ENCODE results near the gene SLC6A9.

Gene SLC6A9

GRCh38 chr1:43979528-43980254, 51.6 kb downstream of the SLC6A9 start:
- no peak overlapping the region for H3K27ac ChIP-seq (ENCODE audit: low read length)
- peaks cover 17% of the 10 kb centered on the region for H3K36me3 ChIP-seq (ENCODE audit: control insufficient read depth, low read depth, low read length)
- peak overlapping the region; percentile 74 for H3K4me3 ChIP-seq (ENCODE audit: low read length)
- H3K9me3 ChIP-seq (ENCODE audit: control insufficient read depth, low read depth, low read length): no peaks in the 10 kb centered on the region
- peaks cover 9% of the 10 kb centered on the region for H3K4me1 ChIP-seq (ENCODE audit: control insufficient read depth, low read depth, low read length)
- no peaks in the 10 kb centered on the region for H3K27me3 ChIP-seq (ENCODE audit: control insufficient read depth, insufficient read depth, low read length)
- H3K9ac ChIP-seq (ENCODE audit: low read length): peak overlapping the region; percentile 78

- Histone ChIP-seq H3K4me1 (ENCODE audit: control insufficient read depth, low read depth, low read length) (peaks cover 10% of the 10 kb centered on the region), H3K27ac (ENCODE audit: low read length) (no peak overlapping the region), H3K4me3 (ENCODE audit: low read length) (peak overlapping the region; percentile 74), H3K9me3 (ENCODE audit: control insufficient read depth, low read depth, low read length) (no peaks in the 10 kb centered on the region), H3K27me3 (ENCODE audit: control insufficient read depth, insufficient read depth, low read length) (no peaks in the 10 kb centered on the region), H3K9ac (ENCODE audit: low read length) (peak overlapping the region; percentile 78), H3K36me3 (ENCODE audit: control insufficient read depth, low read depth, low read length) (peaks cover 16% of the 10 kb centered on the region)
Measured at GRCh38 chr1:43979261-43979527, 52.1 kb downstream of the SLC6A9 start.

GRCh38 chr1:43978551-43979260, 52.6 kb downstream of the SLC6A9 start, which contains the start of gene B4GALT2:
Gene B4GALT2 (plus strand): TSS chr1:43979210. CDS start chr1:43981161, 1,951 bp downstream.
- Histone ChIP-seq H3K27me3 (ENCODE audit: control insufficient read depth, insufficient read depth, low read length) (no peaks in the 10 kb centered on the region), H3K27ac (ENCODE audit: low read length) (no peak within 1 kb of the TSS), H3K4me1 (ENCODE audit: control insufficient read depth, low read depth, low read length) (peaks cover 15% of the 10 kb centered on the region), H3K9me3 (ENCODE audit: control insufficient read depth, low read depth, low read length) (no peaks in the 10 kb centered on the region), H3K36me3 (ENCODE audit: control insufficient read depth, low read depth, low read length) (peaks cover 14% of the 10 kb centered on the region), H3K9ac (ENCODE audit: low read length) (peak within 1 kb of the TSS; percentile 78), H3K4me3 (ENCODE audit: low read length) (peak within 1 kb of the TSS; percentile 82)

GRCh38 chr1:43978264-43978550, 53.1 kb downstream of the SLC6A9 start:
- H3K9me3 ChIP-seq (ENCODE audit: control insufficient read depth, low read depth, low read length): no peaks in the 10 kb centered on the region
- H3K4me1 ChIP-seq (ENCODE audit: control insufficient read depth, low read depth, low read length): peaks cover 17% of the 10 kb centered on the region
- H3K36me3 ChIP-seq (ENCODE audit: control insufficient read depth, low read depth, low read length): peaks cover 16% of the 10 kb centered on the region
- H3K9ac ChIP-seq (ENCODE audit: low read length): peak overlapping the region; percentile 69
- H3K4me3 ChIP-seq (ENCODE audit: low read length): peak overlapping the region; percentile 82
- H3K27me3 ChIP-seq (ENCODE audit: control insufficient read depth, insufficient read depth, low read length): no peaks in the 10 kb centered on the region
- no peak overlapping the region for H3K27ac ChIP-seq (ENCODE audit: low read length)

- H3K27ac ChIP-seq (ENCODE audit: low read length): no peak overlapping the region
- H3K36me3 ChIP-seq (ENCODE audit: control insufficient read depth, low read depth, low read length): peaks cover 22% of the 10 kb centered on the region
- no peak overlapping the region for H3K4me3 ChIP-seq (ENCODE audit: low read length)
- H3K4me1 ChIP-seq (ENCODE audit: control insufficient read depth, low read depth, low read length): peaks cover 17% of the 10 kb centered on the region
- no peak overlapping the region for H3K9ac ChIP-seq (ENCODE audit: low read length)
- H3K9me3 ChIP-seq (ENCODE audit: control insufficient read depth, low read depth, low read length): no peaks in the 10 kb centered on the region
- no peaks in the 10 kb centered on the region for H3K27me3 ChIP-seq (ENCODE audit: control insufficient read depth, insufficient read depth, low read length)
Measured at GRCh38 chr1:43977376-43978263, 53.6 kb downstream of the SLC6A9 start.

GRCh38 chr1:43976890-43977289, 54.4 kb downstream of the SLC6A9 start:
- Histone ChIP-seq H3K4me3 (ENCODE audit: low read length) (no peak overlapping the region), H3K9ac (ENCODE audit: low read length) (no peak overlapping the region), H3K4me1 (ENCODE audit: control insufficient read depth, low read depth, low read length) (peaks cover 17% of the 10 kb centered on the region), H3K9me3 (ENCODE audit: control insufficient read depth, low read depth, low read length) (no peaks in the 10 kb centered on the region), H3K27me3 (ENCODE audit: control insufficient read depth, insufficient read depth, low read length) (no peaks in the 10 kb centered on the region), H3K36me3 (ENCODE audit: control insufficient read depth, low read depth, low read length) (peaks cover 29% of the 10 kb centered on the region), H3K27ac (ENCODE audit: low read length) (no peak overlapping the region)

GRCh38 chr1:43976045-43976444, 55.2 kb downstream of the SLC6A9 start:
- Histone ChIP-seq H3K27ac (ENCODE audit: low read length) (no peak overlapping the region), H3K4me3 (ENCODE audit: low read length) (peak overlapping the region; percentile 86), H3K4me1 (ENCODE audit: control insufficient read depth, low read depth, low read length) (peaks cover 17% of the 10 kb centered on the region), H3K9ac (ENCODE audit: low read length) (no peak overlapping the region), H3K27me3 (ENCODE audit: control insufficient read depth, insufficient read depth, low read length) (no peaks in the 10 kb centered on the region), H3K9me3 (ENCODE audit: control insufficient read depth, low read depth, low read length) (no peaks in the 10 kb centered on the region), H3K36me3 (ENCODE audit: control insufficient read depth, low read depth, low read length) (peaks cover 33% of the 10 kb centered on the region)

- H3K27me3 ChIP-seq (ENCODE audit: control insufficient read depth, insufficient read depth, low read length): no peaks in the 10 kb centered on the region
- H3K9ac ChIP-seq (ENCODE audit: low read length): peak overlapping the region; percentile 77
- peaks cover 33% of the 10 kb centered on the region for H3K36me3 ChIP-seq (ENCODE audit: control insufficient read depth, low read depth, low read length)
- H3K4me1 ChIP-seq (ENCODE audit: control insufficient read depth, low read depth, low read length): peaks cover 17% of the 10 kb centered on the region
- H3K4me3 ChIP-seq (ENCODE audit: low read length): peak overlapping the region; percentile 86
- no peak overlapping the region for H3K27ac ChIP-seq (ENCODE audit: low read length)
- H3K9me3 ChIP-seq (ENCODE audit: control insufficient read depth, low read depth, low read length): no peaks in the 10 kb centered on the region
Measured at GRCh38 chr1:43975249-43975961, 55.9 kb downstream of the SLC6A9 start.

- peak within 1 kb of the TSS; percentile 86 for H3K4me3 ChIP-seq (ENCODE audit: low read length)
- no peak within 1 kb of the TSS for H3K27ac ChIP-seq (ENCODE audit: low read length)
- H3K9ac ChIP-seq (ENCODE audit: low read length): peak within 1 kb of the TSS; percentile 77
- no peaks in the 10 kb centered on the region for H3K27me3 ChIP-seq (ENCODE audit: control insufficient read depth, insufficient read depth, low read length)
- peaks cover 33% of the 10 kb centered on the region for H3K36me3 ChIP-seq (ENCODE audit: control insufficient read depth, low read depth, low read length)
- no peaks in the 10 kb centered on the region for H3K9me3 ChIP-seq (ENCODE audit: control insufficient read depth, low read depth, low read length)
- H3K4me1 ChIP-seq (ENCODE audit: control insufficient read depth, low read depth, low read length): peaks cover 12% of the 10 kb centered on the region
Measured at GRCh38 chr1:43974443-43975248, 56.6 kb downstream of the SLC6A9 start, which contains the start of gene ATP6V0B. Gene ATP6V0B (plus strand): TSS chr1:43974960. CDS start chr1:43975041, 81 bp downstream.

- Histone ChIP-seq H3K9ac (ENCODE audit: low read length) (peak overlapping the region; percentile 53), H3K36me3 (ENCODE audit: control insufficient read depth, low read depth, low read length) (peaks cover 33% of the 10 kb centered on the region), H3K4me1 (ENCODE audit: control insufficient read depth, low read depth, low read length) (peaks cover 16% of the 10 kb centered on the region), H3K27me3 (ENCODE audit: control insufficient read depth, insufficient read depth, low read length) (no peaks in the 10 kb centered on the region), H3K4me3 (ENCODE audit: low read length) (peak overlapping the region; percentile 86), H3K9me3 (ENCODE audit: control insufficient read depth, low read depth, low read length) (no peaks in the 10 kb centered on the region), H3K27ac (ENCODE audit: low read length) (no peak overlapping the region)
Measured at GRCh38 chr1:43973981-43974442, 57.2 kb downstream of the SLC6A9 start.

Data from iPS-18a (cell line).